BLaER1 treated with 17β-estradiol and CSF1 and Interleukin-3, amounts not matched to agents 10 nM and 100 nM (cell line): ENCODE data around the gene PNRC2.
"Not testable (repeated sequence)": the region's sequence is repeated elsewhere in the genome, so short reads cannot be mapped to it uniquely, and the experiment has no call there.

Experiments
- H3K27ac ChIP-seq, 11 experiments: shearing (Covaris generic); formaldehyde crosslinking; 2 replicates each; pipeline ENCODE4 v1.8.1; 2022
- H3K27me3 ChIP-seq, 11 experiments: shearing (Covaris generic); formaldehyde crosslinking; 2 replicates each; pipeline ENCODE4 v1.8.1; 2022
- H3K36me3 ChIP-seq, 11 experiments: shearing (Covaris generic); formaldehyde crosslinking; 2 replicates each; pipeline ENCODE4 v1.8.1; 2022
- H3K4me1 ChIP-seq, 10 experiments: shearing (Covaris generic); formaldehyde crosslinking; 2 replicates each; pipeline ENCODE4 v1.8.1; 2022
- H3K4me2 ChIP-seq, 11 experiments: shearing (Covaris generic); formaldehyde crosslinking; 2 replicates each; pipeline ENCODE4 v1.8.1; 2022
- H3K4me3 ChIP-seq, 10 experiments: shearing (Covaris generic); formaldehyde crosslinking; 2 replicates each; pipeline ENCODE4 v1.8.1; 2022
- H3K9ac ChIP-seq, 11 experiments: shearing (Covaris generic); formaldehyde crosslinking; 2 replicates each; pipeline ENCODE4 v1.8.1; 2022
- H3K9me3 ChIP-seq, 11 experiments: shearing (Covaris generic); formaldehyde crosslinking; replicated peaks in 1 of 11; 2 replicates each; pipeline ENCODE4 v1.8.1; 2022
- H4K20me1 ChIP-seq, 11 experiments: shearing (Covaris generic); formaldehyde crosslinking; 2 replicates each; pipeline ENCODE4 v1.8.1; 2022
- Cebpa-rat ChIP-seq, 11 experiments: shearing (Covaris generic); IDR thresholded peaks; 2 replicates each; pipeline ENCODE4 v1.8.1; 2022

The PNRC2 gene

DNA sequence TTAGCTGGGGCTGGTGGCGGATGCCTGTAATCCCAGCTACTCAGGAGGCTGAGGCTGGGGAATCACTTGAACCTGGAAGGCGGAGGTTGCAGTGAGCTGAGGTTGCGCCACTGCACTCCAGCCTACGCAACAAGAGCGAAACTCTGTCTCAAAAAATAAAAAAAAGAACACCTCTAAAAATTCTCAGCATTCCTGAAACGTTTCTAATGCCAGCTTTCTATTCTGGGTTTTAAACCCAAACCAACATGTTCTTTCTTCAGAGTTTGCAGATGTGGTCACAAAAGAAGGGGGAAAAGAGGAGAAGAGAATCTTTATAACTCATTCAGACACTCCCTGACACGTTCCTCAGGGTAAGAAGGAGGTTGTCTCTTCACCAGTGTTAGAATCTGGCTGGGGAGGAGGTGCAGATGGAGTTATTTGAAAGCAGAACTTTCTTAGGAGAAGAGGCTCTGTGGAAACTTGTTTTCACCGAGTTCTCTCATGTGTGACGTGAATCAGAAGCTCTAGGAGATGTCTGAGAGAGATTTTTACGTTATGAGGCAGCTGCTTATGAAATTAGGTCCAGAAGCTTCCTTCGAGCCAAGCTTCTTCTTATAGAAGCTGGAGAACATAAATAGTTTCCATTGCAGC lies 28.7 kb upstream of the PNRC2 start:
- Histone ChIP-seq H3K4me1 (peaks cover 63 to 89% (median 71%) of the 10 kb centered on the region in 10 experiments), H3K9ac (peak overlapping the region; percentile 59 to 94 (median 88)), H3K36me3 (no peaks in the 10 kb centered on the region), H3K9me3 (no peaks in the 10 kb centered on the region), H3K4me3 (peak overlapping the region in 6 of 10 experiments; percentile 2 to 12 (median 6); a peak in 5 of 20 replicates), H3K4me2 (peak overlapping the region; percentile 70 to 89 (median 78)), H4K20me1 (no peaks in the 10 kb centered on the region), H3K27me3 (no peaks in the 10 kb centered on the region), H3K27ac (peak overlapping the region; percentile 78 to 100 (median 98))
- peak in 9 of 11 experiments; percentile 47 to 89 (median 83); a peak in 16 of 22 replicates for TF ChIP-seq Cebpa-rat (IDR thresholded peaks at IDR 0.05)

DNA sequence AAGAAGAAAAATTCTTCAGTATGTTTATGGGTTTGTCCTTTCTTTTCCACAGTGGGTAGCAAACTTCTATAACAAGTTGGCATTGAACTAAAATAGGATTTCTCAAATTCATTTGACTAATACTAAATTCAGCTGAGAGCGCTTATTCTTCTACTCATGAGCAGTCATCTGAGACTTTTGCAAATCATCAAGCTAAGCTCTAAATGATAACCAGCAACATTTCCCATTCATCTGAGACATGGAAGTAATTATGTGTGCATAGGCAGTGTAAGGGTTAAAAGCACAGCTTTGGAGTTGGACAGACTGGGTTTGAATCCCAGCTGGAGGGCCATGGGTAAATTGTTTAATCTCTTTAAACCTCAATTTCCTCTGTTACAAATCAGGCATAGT lies 28.1 kb upstream of the PNRC2 start:
- H3K4me1 ChIP-seq, result peaks cover 59 to 84% (median 66%) of the 10 kb centered on the region in 10 experiments
- H3K36me3 ChIP-seq, result no peaks in the 10 kb centered on the region
- peak overlapping the region; percentile 46 to 94 (median 88); a peak in 21 of 22 replicates for H3K9ac ChIP-seq
- H4K20me1 ChIP-seq, result no peaks in the 10 kb centered on the region
- peak overlapping the region; percentile 56 to 89 (median 77) for H3K4me2 ChIP-seq
- peak overlapping the region; percentile 78 to 100 (median 98) for H3K27ac ChIP-seq
- peak overlapping the region in 7 of 10 experiments; percentile 3 to 29 (median 12); a peak in 8 of 20 replicates for H3K4me3 ChIP-seq
- H3K9me3 ChIP-seq, result 0 out of 22 replicates have a peak, but pooled peaks cover 0 to 1% (median 0%) of the 10 kb centered on the region in 11 experiments
- H3K27me3 ChIP-seq, result no peaks in the 10 kb centered on the region
- peak in 1 of 11 experiments; percentile 0; a peak in 1 of 22 replicates for TF ChIP-seq Cebpa-rat (IDR thresholded peaks at IDR 0.05)

DNA sequence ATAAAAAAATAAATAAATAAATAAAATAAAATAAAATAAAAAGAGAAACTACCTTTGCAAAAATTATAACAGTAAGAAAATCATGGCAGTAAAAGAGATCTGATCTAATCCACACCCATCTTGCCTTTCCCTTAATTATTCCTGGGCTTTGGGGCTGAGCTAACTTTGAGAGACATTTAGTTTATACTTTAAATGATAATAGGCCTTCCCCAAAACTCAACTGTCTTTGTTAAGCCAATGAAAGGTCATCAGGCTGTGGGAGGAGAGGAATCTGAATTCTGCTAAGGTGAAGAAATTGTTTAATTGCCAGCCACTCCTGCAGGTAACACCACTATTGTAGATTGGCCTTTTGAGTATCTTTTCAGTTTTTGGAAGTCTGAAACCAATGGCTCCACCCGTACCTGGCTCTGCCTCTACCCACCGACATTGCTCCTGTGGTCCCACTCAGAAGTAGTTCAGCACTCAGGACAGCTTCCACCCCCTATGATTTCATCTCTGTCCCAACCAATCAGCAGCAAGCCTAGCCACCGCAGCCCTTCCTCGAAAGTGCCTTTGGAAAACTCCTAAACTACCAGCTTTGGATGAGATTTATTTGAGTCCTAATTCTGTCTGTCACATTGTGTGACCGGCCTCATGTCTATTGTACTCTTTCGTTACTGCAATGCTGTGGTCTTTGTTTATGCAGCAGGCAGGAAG lies 23.0 kb upstream of the PNRC2 start:
- Histone ChIP-seq H3K27ac (peak overlapping the region in 6 of 11 experiments; percentile 3 to 44 (median 17); a peak in 9 of 22 replicates), H3K9ac (no peak overlapping the region), H3K4me2 (peak overlapping the region in 1 of 11 experiments; percentile 6; a peak in 1 of 22 replicates), H4K20me1 (no peaks in the 10 kb centered on the region), H3K9me3 (peaks cover 0 to 9% (median 0%) of the 10 kb centered on the region in 11 experiments; a peak in 2 of 22 replicates), H3K27me3 (no peaks in the 10 kb centered on the region), H3K36me3 (no peaks in the 10 kb centered on the region), H3K4me3 (no peak overlapping the region), H3K4me1 (peaks cover 26 to 60% (median 45%) of the 10 kb centered on the region in 10 experiments)
- TF ChIP-seq Cebpa-rat (IDR thresholded peaks at IDR 0.05), result no peak

DNA sequence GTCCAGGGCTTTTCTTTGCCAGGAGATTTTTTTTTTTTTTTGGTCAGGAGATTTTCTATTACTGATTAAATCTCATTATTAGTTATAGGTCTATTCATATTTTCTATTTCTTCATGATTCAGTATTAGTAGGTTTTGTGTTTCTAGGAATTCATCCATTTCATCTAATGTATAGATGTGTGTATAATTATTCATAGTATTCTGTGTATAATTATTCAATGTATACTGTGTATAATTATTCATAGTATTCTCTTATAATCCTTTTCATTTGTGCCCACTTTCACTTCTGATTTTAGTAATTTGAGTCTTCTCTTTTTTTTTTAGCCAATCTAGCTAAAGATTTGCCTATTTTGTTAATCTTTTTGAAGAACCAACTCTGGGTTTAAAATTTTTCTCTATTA lies 12.3 kb upstream of the PNRC2 start:
- H3K4me1 ChIP-seq, result peaks cover 13 to 42% (median 27%) of the 10 kb centered on the region in 10 experiments
- no peak for TF ChIP-seq Cebpa-rat (IDR thresholded peaks at IDR 0.05)
- no peak overlapping the region for H3K4me3 ChIP-seq
- peaks cover 19 to 33% (median 21%) of the 10 kb centered on the region in 11 experiments for H3K9me3 ChIP-seq
- no peak overlapping the region for H3K4me2 ChIP-seq
- no peak overlapping the region for H3K9ac ChIP-seq
- H3K27ac ChIP-seq, result no peak overlapping the region
- H3K36me3 ChIP-seq, result no peaks in the 10 kb centered on the region
- H3K27me3 ChIP-seq, result no peaks in the 10 kb centered on the region
- no peaks in the 10 kb centered on the region for H4K20me1 ChIP-seq

DNA sequence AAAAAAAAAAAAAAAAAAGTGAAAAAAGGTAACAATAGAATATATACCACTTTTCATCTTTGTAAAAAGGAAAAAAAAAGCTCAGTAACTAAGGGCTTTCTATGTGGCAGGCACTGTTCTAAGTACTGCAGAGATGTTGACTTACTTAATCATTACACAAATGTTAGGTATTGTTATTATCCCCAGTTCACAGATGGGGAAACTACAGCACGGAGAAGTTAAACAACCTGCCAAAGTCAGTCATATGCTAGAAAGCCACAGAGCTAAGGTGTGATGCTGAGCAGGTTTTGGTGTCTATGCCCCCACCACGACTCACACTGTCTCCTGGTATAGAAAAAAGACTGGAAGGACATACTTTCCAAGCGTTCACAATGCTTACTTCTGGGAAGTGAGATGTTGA lies 6.6 kb upstream of the PNRC2 start:
- TF ChIP-seq Cebpa-rat (IDR thresholded peaks at IDR 0.05), result no peak
- Histone ChIP-seq H3K27ac (peak overlapping the region in 10 of 11 experiments; percentile 99 to 100 (median 100); a peak in 19 of 22 replicates), H3K4me3 (no peak overlapping the region), H3K9me3 (peaks cover 0 to 7% (median 0%) of the 10 kb centered on the region in 11 experiments; a peak in 1 of 22 replicates), H4K20me1 (no peaks in the 10 kb centered on the region), H3K36me3 (no peaks in the 10 kb centered on the region), H3K9ac (peak overlapping the region in 4 of 11 experiments; percentile 24 to 100 (median 100); a peak in 7 of 22 replicates), H3K27me3 (no peaks in the 10 kb centered on the region), H3K4me2 (peak overlapping the region in 4 of 11 experiments; percentile 7 to 86 (median 82); a peak in 6 of 22 replicates), H3K4me1 (peaks cover 48 to 79% (median 70%) of the 10 kb centered on the region in 10 experiments)

DNA sequence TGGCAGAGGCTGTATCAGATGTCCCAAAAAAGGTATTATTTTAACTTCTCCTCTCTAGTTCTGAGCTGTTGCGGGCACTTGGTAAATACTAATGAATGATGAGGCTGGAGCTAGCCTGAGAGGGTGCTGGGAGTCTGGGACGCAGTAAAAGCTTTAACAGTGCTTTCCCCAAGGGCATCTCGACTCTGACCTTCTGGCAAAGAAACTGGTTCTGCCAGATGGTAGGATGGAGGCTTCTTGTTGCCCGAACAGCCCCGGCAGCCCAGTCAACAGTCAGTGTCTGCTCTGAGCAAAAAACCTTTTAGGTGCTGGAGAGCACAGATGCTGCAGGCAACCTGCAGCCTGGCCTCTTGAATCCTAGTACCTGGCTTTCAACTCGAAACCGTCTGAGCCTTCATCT lies 2.5 kb upstream of the PNRC2 start:
- H3K4me2 ChIP-seq, result peak overlapping the region; percentile 70 to 92 (median 85)
- no peak for TF ChIP-seq Cebpa-rat (IDR thresholded peaks at IDR 0.05)
- 0 out of 20 replicates have a peak overlapping the region, but pooled peaks of 1 of the 10 experiments have one; percentile 78 for H3K4me3 ChIP-seq
- H3K9ac ChIP-seq, result peak overlapping the region in 10 of 11 experiments; percentile 62 to 100 (median 100); a peak in 20 of 22 replicates
- peaks cover 10 to 18% (median 18%) of the 10 kb centered on the region in 11 experiments; a peak in 20 of 22 replicates for H3K36me3 ChIP-seq
- peaks cover 0 to 18% (median 14%) of the 10 kb centered on the region in 11 experiments; a peak in 13 of 22 replicates for H4K20me1 ChIP-seq
- no peaks in the 10 kb centered on the region for H3K9me3 ChIP-seq
- peaks cover 58 to 67% (median 64%) of the 10 kb centered on the region in 10 experiments for H3K4me1 ChIP-seq
- no peaks in the 10 kb centered on the region for H3K27me3 ChIP-seq
- H3K27ac ChIP-seq, result peak overlapping the region; percentile 40 to 100 (median 99); a peak in 21 of 22 replicates

DNA sequence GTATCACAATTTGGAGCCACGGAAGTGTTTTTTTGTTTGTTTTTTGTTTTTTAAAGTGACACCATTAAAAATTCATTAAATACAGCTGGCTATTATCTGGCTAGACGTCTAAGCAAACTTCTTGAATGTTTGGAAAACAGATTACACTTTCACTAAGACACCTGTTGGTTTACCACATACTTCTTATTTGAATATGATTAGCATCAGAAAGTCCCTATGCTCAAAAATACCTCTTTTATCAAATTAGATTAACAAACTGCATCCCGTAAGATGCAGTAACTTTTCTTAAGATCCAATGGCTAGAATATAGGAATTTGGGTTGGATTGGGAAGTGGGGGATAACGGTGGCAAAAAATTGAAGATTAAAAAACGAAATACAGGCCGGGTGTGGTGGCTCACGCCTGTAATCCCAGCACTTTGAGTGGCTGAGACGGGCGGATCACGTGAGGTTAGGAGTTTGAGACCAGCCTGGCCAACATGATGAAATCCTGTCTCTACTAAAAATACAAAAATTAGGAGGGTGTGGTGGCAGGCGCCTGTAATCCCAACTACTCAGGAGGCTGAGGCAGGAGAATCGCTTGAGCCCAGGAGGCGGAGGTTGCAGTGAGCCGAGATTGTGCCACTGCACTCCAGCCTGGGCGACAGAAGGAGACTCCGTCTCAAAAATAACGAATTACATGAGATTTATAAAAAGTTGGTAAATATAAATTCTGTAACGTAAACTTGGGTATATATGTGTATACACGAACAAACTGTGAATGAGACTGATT lies 1.4 kb upstream of the PNRC2 start:
- H3K36me3 ChIP-seq, result peaks cover 15 to 26% (median 22%) of the 10 kb centered on the region in 11 experiments; a peak in 20 of 22 replicates
- H3K9ac ChIP-seq, result peak overlapping the region; percentile 97 to 100 (median 99)
- peaks cover 3 to 22% (median 18%) of the 10 kb centered on the region in 11 experiments; a peak in 17 of 22 replicates for H4K20me1 ChIP-seq
- peak overlapping the region; percentile 70 to 92 (median 85) for H3K4me2 ChIP-seq
- peak overlapping the region; percentile 69 to 93 (median 84) for H3K4me3 ChIP-seq
- H3K27ac ChIP-seq, result peak overlapping the region; percentile 97 to 100 (median 99)
- peaks cover 53 to 68% (median 58%) of the 10 kb centered on the region in 10 experiments for H3K4me1 ChIP-seq
- H3K9me3 ChIP-seq, H3K27me3 ChIP-seq: not testable (repeated sequence)

DNA sequence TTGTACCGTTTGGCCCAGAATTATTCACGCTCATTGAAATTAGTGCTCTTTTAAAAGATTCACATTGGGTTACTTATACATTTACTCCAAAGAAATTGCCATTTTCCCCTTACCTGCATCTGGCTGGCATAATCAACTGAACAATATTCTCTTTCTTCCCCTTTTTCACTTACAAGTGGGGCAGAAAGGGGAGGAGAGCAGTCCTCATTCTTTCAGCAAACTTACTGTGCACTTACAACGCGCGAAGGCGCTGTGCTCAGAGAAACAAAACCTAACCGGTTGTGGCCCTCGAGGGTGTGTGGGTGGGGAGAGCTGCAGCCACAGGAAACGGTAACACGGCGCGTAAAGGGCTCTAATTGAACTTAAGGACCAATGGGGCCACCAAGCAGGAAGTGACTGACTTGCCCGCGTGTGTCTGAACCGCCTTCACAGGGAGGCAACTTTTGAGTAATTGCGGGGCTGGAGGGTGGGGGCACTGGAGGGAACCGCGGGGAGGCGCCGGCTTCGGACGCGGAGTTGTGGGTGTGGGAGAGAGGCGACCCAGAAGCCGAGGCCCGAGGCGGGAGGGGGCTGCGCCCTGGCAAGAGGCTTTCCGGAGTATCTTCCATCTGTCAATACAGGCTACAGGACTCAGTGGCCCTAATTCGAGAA lies 693 bp upstream of the PNRC2 start:
- peaks cover 10 to 29% (median 25%) of the 10 kb centered on the region in 11 experiments; a peak in 21 of 22 replicates for H4K20me1 ChIP-seq
- peak overlapping the region; percentile 97 to 100 (median 99) for H3K9ac ChIP-seq
- peak overlapping the region; percentile 70 to 92 (median 85) for H3K4me2 ChIP-seq
- H3K4me1 ChIP-seq, result peaks cover 51 to 67% (median 58%) of the 10 kb centered on the region in 10 experiments
- TF ChIP-seq Cebpa-rat (IDR thresholded peaks at IDR 0.05), result no peak; a peak in 1 of 22 replicates
- H3K27me3 ChIP-seq, result no peaks in the 10 kb centered on the region
- H3K36me3 ChIP-seq, result peaks cover 21 to 33% (median 29%) of the 10 kb centered on the region in 11 experiments; a peak in 20 of 22 replicates
- peak overlapping the region; percentile 69 to 93 (median 84) for H3K4me3 ChIP-seq
- H3K9me3 ChIP-seq, result no peaks in the 10 kb centered on the region
- peak overlapping the region; percentile 97 to 100 (median 99) for H3K27ac ChIP-seq
